Measurements from ENCODE around the gene KANK3.

GRCh38 chr19:8389891-8390616 is 47.0 kb upstream of the KANK3 start, which contains the start of gene RAB11B:
- TF ChIP-seq POLR2A (IDR thresholded peaks at IDR 0.05; ENCODE audit: low read depth, low read length) = peak; percentile 17; the same call in 1 of the 2 replicates
- TF ChIP-seq POLR2AphosphoS5 (IDR thresholded peaks at IDR 0.05; ENCODE audit: low read depth, low read length) = no peak
- TF ChIP-seq TAF1 (IDR thresholded peaks at IDR 0.05; ENCODE audit: borderline replicate concordance, low read depth, low read length) = no peak; the same call in 1 of the 2 replicates
